SK-N-SH treated with all-trans-retinoic acid at 6 μM for 48 hours (cell line): ENCODE data around the gene PRCC.

Experiments used
- ATAC-seq: fragments of 200-7000 bp; cut with Tn5 transposase; 3 replicates; pipeline ENCODE4 v1.9.1; 2020; ENCODE audit warnings: mild to moderate bottlenecking, moderate library complexity
- ARNTL ChIP-seq: fragments of 450-650 bp; formaldehyde crosslinking; IDR thresholded peaks from 2 replicates; pipeline ENCODE4 v1.5.0; 2020; ENCODE audit warnings: low read depth, mild to moderate bottlenecking, moderate library complexity, borderline replicate concordance
- BACH2 ChIP-seq: fragments of 250-450 bp; sonication (Bioruptor Pico); IDR thresholded peaks from 2 replicates; pipeline ENCODE4 v1.9.0; 2021; ENCODE audit warnings: mild to moderate bottlenecking, borderline replicate concordance
- CREB5 ChIP-seq: fragments of 250-450 bp; sonication (Bioruptor Pico); IDR thresholded peaks from 2 replicates; pipeline ENCODE4 v1.5.1; 2020; ENCODE audit warnings: low read depth, mild to moderate bottlenecking, moderate library complexity
- ESRRG ChIP-seq: fragments of 250-450 bp; sonication (Bioruptor Pico); IDR thresholded peaks from 2 replicates; pipeline ENCODE4 v1.6.1; 2021; ENCODE audit warnings: mild to moderate bottlenecking
- GLIS3 ChIP-seq: fragments of 250-450 bp; sonication (Bioruptor Pico); IDR thresholded peaks from 2 replicates; pipeline ENCODE4 v1.5.0; 2020; ENCODE audit warnings: mild to moderate bottlenecking, moderate library complexity
- ISL1 ChIP-seq: fragments of 250-450 bp; sonication (Bioruptor Pico); IDR thresholded peaks from 2 replicates; pipeline ENCODE4 v2.1.2; 2022; ENCODE audit warnings: mild to moderate bottlenecking, moderate library complexity
- PATZ1 ChIP-seq: fragments of 250-450 bp; sonication (Bioruptor Pico); IDR thresholded peaks from 2 replicates; pipeline ENCODE4 v1.8.0; 2020; ENCODE audit warnings: mild to moderate bottlenecking, moderate library complexity, borderline replicate concordance
- PPARA ChIP-seq: fragments of 250-450 bp; sonication (Bioruptor Pico); IDR thresholded peaks from 2 replicates; pipeline ENCODE4 v1.5.0; 2020; ENCODE audit warnings: mild to moderate bottlenecking, borderline replicate concordance
- RARB ChIP-seq: fragments of 250-450 bp; sonication (Bioruptor Pico); IDR thresholded peaks from 2 replicates; pipeline ENCODE4 v1.8.0; 2021; ENCODE audit warnings: mild to moderate bottlenecking, moderate library complexity
- SNAI2 ChIP-seq: fragments of 250-450 bp; sonication (Bioruptor Pico); IDR thresholded peaks from 2 replicates; pipeline ENCODE4 v1.5.0; 2020; ENCODE audit warnings: mild to moderate bottlenecking, moderate library complexity
- TCF4 ChIP-seq: fragments of 250-450 bp; sonication (Bioruptor Pico); IDR thresholded peaks from 2 replicates; pipeline ENCODE4 v1.8.0; 2021; ENCODE audit warnings: mild to moderate bottlenecking, moderate library complexity, borderline replicate concordance
- TOX ChIP-seq: fragments of 250-450 bp; sonication (Bioruptor Pico); IDR thresholded peaks from 2 replicates; pipeline ENCODE4 v1.8.0; 2021; ENCODE audit warnings: mild to moderate bottlenecking, moderate library complexity, borderline replicate concordance
- ZFP3 ChIP-seq: fragments of 250-450 bp; sonication (Bioruptor Pico); IDR thresholded peaks from 2 replicates; pipeline ENCODE4 v1.5.0; 2020; ENCODE audit warnings: mild to moderate bottlenecking, moderate library complexity
- ZFP30 ChIP-seq: fragments of 450-650 bp; formaldehyde crosslinking; IDR thresholded peaks from 2 replicates; pipeline ENCODE4 v1.5.0; 2022; ENCODE audit warnings: mild to moderate bottlenecking, moderate library complexity
- ZNF565 ChIP-seq: fragments of 450-650 bp; formaldehyde crosslinking; conservative IDR thresholded peaks from 2 replicates; pipeline ENCODE4 v1.5.0; 2020; ENCODE audit warnings: low read depth, mild to moderate bottlenecking, moderate library complexity
- ZNF70 ChIP-seq: fragments of 450-650 bp; formaldehyde crosslinking; IDR thresholded peaks from 2 replicates; pipeline ENCODE4 v1.5.0; 2020; ENCODE audit warnings: mild to moderate bottlenecking, moderate library complexity
- ZNF8 ChIP-seq: fragments of 450-650 bp; formaldehyde crosslinking; IDR thresholded peaks from 2 replicates; pipeline ENCODE4 v1.5.0; 2020; ENCODE audit warnings: mild to moderate bottlenecking, moderate library complexity
- TF ChIP-seq, protein P1 (sequence below): fragments of 250-450 bp; sonication (Bioruptor Pico); IDR thresholded peaks from 2 replicates; pipeline ENCODE4 v1.8.0; 2021; ENCODE audit warnings: low read depth, mild to moderate bottlenecking, moderate library complexity, borderline replicate concordance
- TF ChIP-seq, protein P2 (sequence below): fragments of 250-450 bp; sonication (Bioruptor Pico); IDR thresholded peaks from 2 replicates; pipeline ENCODE4 v1.5.1; 2021; ENCODE audit warnings: mild to moderate bottlenecking, moderate library complexity
- TF ChIP-seq, protein P3 (sequence below): fragments of 250-450 bp; sonication (Bioruptor Pico); IDR thresholded peaks from 2 replicates; pipeline ENCODE4 v1.5.0; 2020; ENCODE audit warnings: mild to moderate bottlenecking, moderate library complexity

Gene PRCC

DNA sequence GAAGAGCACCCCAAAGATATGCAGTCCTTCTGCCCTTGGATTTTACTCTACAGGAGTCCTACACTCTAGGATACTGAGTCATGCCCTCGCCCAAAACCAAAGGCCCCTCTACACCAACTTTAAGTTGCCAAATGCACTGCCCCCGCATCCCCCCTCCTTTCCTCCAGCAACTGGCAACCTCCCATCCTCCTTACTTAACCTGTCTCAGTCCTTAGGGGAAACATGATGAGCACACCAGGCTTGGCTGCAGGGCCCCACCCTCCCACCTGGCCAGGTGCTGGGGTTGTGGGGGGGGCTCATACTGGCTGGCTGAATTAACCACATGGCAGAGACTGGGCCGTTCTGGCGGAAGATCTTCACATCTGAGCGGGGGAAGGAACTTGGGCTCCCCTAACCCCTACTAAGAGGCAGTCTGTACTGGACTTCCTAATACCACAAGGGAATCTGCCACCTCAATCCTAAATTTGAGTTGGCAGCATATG, 17.1 kb upstream of the PRCC start:
- no peak for TF ChIP-seq ZFP3 (CRISPR knock-in tag)
- TF ChIP-seq TCF4 (CRISPR knock-in tag) = no peak
- TF ChIP-seq ZFP30 (CRISPR knock-in tag) = no peak
- no peak for TF ChIP-seq CREB5
- TF ChIP-seq PPARA (CRISPR knock-in tag) = no peak
- no peak for TF ChIP-seq ZNF565 (CRISPR knock-in tag)
- no peak for TF ChIP-seq BACH2 (CRISPR knock-in tag)
- no peak for TF ChIP-seq ZNF70 (CRISPR knock-in tag)
- no peak for ATAC-seq

DNA sequence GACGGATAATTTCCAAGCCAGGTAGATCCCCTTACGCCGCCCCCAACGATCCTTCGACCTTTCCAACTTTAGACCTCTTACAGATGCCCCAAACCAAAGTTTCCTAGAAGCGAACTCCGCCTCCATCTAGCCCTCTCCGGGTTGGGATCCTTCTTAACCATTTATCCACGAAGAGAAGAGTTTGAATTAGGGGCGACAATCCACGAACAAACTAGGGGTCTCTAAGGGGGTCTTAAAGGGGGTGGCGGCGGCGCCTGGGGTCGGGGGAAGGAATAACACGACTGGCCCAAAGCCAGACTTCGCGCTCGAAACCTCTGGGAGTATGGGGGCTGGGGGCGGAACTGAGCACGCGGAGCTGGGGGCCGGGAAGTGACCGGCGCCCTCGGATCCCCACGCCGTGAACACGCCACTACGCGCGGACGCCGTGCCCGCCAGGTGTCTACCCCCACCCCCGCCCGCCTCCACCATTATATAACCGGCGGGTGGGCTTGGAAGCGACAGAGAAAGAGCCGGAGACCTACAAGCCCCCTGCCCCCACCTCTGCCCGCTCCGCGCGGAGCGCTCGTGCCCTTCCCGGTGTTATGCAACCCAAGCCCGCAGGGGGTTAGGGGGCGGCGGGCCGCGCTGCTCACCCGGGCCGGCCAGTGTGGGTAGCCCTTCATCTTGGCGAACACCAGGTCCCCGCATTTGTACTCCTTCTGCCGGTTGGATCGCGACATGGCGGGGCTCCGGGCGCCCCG, 16.5 kb upstream of the PRCC start:
- ATAC-seq = no peak
- 0 out of 2 replicates have a peak, but pooled peaks have one; percentile 38 for TF ChIP-seq PATZ1
- no peak for TF ChIP-seq SNAI2 (CRISPR knock-in tag)

GRCh38 chr1:156751451-156751756, 15.9 kb upstream of the PRCC start, which contains the start of gene HDGF:
HDGF (minus strand) TSS chr1:156751675; CDS start chr1:156751429, 246 bp downstream.
- TF ChIP-seq, protein P1, sequence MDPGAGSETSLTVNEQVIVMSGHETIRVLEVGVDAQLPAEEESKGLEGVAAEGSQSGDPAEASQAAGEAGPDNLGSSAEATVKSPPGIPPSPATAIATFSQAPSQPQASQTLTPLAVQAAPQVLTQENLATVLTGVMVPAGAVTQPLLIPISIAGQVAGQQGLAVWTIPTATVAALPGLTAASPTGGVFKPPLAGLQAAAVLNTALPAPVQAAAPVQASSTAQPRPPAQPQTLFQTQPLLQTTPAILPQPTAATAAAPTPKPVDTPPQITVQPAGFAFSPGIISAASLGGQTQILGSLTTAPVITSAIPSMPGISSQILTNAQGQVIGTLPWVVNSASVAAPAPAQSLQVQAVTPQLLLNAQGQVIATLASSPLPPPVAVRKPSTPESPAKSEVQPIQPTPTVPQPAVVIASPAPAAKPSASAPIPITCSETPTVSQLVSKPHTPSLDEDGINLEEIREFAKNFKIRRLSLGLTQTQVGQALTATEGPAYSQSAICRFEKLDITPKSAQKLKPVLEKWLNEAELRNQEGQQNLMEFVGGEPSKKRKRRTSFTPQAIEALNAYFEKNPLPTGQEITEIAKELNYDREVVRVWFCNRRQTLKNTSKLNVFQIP (CRISPR knock-in tag) = no peak
- no peak for TF ChIP-seq SNAI2 (CRISPR knock-in tag)
- TF ChIP-seq, all 23 proteins: peak for 0
- ATAC-seq = no peak

GRCh38 chr1:156751757-156752481, 15.4 kb upstream of the PRCC start:
- peak; percentile 70 for ATAC-seq

GRCh38 chr1:156752843-156753482, 14.4 kb upstream of the PRCC start:
- no peak for ATAC-seq
- TF ChIP-seq PPARA (CRISPR knock-in tag) (no peak), TOX (CRISPR knock-in tag) (no peak), RARB (CRISPR knock-in tag) (no peak), ISL1 (no peak), ZFP30 (CRISPR knock-in tag) (no peak), ZNF565 (CRISPR knock-in tag) (no peak), ESRRG (CRISPR knock-in tag) (no peak), ARNTL (CRISPR knock-in tag) (no peak), GLIS3 (CRISPR knock-in tag) (no peak), TCF4 (CRISPR knock-in tag) (no peak), ZFP3 (CRISPR knock-in tag) (no peak), SNAI2 (CRISPR knock-in tag) (no peak), ZNF8 (no peak)
- TF ChIP-seq, protein P2, sequence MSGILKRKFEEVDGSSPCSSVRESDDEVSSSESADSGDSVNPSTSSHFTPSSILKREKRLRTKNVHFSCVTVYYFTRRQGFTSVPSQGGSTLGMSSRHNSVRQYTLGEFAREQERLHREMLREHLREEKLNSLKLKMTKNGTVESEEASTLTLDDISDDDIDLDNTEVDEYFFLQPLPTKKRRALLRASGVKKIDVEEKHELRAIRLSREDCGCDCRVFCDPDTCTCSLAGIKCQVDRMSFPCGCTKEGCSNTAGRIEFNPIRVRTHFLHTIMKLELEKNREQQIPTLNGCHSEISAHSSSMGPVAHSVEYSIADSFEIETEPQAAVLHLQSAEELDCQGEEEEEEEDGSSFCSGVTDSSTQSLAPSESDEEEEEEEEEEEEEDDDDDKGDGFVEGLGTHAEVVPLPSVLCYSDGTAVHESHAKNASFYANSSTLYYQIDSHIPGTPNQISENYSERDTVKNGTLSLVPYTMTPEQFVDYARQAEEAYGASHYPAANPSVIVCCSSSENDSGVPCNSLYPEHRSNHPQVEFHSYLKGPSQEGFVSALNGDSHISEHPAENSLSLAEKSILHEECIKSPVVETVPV (CRISPR knock-in tag) = no peak
- TF ChIP-seq, protein P3, sequence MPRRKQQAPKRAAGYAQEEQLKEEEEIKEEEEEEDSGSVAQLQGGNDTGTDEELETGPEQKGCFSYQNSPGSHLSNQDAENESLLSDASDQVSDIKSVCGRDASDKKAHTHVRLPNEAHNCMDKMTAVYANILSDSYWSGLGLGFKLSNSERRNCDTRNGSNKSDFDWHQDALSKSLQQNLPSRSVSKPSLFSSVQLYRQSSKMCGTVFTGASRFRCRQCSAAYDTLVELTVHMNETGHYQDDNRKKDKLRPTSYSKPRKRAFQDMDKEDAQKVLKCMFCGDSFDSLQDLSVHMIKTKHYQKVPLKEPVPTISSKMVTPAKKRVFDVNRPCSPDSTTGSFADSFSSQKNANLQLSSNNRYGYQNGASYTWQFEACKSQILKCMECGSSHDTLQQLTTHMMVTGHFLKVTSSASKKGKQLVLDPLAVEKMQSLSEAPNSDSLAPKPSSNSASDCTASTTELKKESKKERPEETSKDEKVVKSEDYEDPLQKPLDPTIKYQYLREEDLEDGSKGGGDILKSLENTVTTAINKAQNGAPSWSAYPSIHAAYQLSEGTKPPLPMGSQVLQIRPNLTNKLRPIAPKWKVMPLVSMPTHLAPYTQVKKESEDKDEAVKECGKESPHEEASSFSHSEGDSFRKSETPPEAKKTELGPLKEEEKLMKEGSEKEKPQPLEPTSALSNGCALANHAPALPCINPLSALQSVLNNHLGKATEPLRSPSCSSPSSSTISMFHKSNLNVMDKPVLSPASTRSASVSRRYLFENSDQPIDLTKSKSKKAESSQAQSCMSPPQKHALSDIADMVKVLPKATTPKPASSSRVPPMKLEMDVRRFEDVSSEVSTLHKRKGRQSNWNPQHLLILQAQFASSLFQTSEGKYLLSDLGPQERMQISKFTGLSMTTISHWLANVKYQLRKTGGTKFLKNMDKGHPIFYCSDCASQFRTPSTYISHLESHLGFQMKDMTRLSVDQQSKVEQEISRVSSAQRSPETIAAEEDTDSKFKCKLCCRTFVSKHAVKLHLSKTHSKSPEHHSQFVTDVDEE = no peak

More at GRCh38 chr1:156751757-156752481, 15.4 kb upstream of the PRCC start:
- TF ChIP-seq, protein P2 (CRISPR knock-in tag) = no peak
- TF ChIP-seq ZNF565 (CRISPR knock-in tag) (no peak), ESRRG (CRISPR knock-in tag) (no peak), ZNF70 (CRISPR knock-in tag) (no peak)
